Measurements from ENCODE around the gene MAP1S.
"Not testable (repeated sequence)": the region's sequence is repeated elsewhere in the genome, so short reads cannot be mapped to it uniquely, and the experiment has no call there.

The MAP1S gene

DNA sequence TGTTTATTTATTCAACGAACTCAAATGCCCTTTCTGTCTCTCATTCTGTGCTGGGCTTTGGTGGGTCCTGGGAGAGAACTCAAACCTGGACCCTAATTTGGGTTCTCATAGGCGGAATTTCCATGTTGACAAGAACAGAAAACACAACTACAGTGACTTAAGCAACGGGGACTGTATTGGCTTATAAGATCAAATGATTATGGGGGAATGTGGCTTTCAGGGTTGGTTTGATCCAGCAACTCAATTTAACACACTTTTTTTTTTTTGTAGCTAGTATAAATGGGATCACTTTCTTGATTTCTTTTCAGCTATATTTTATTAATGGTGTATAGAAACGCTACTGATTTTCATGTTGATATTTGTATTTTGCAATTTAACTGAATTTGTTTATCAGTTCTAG is 41.9 kb downstream of the MAP1S start:
- no peak for DNase-seq (ENCODE audit: low read depth in 3 of 3, low spot score in 1 of 3)

- no peak for DNase-seq (ENCODE audit: low read depth in 3 of 3, low spot score in 1 of 3)
Observed at GRCh38 chr19:17762505-17763229, 43.4 kb downstream of the MAP1S start.

DNA sequence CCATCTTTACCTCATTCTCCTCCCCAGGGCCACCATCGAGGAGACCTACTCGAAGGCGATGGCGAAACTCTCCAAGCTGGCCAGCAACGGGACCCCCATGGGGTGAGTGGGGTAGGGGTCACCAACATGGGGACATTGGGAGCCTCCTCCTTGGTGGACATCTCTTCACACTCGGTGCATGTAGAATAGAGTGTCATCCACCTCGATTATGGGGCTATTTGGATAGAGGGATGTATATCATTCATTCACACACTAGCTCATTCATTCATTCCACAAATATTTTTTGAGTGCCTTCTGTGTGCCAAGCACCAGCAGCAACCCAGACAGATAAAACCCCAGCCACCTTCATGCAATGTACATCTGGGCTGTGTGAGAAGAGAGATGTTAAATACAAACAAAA is 45.1 kb downstream of the MAP1S start:
- no peak for DNase-seq (ENCODE audit: low read depth in 3 of 3, low spot score in 1 of 3)

- no peak for DNase-seq (ENCODE audit: low read depth in 3 of 3, low spot score in 1 of 3)
Observed at GRCh38 chr19:17765069-17765618, 45.9 kb downstream of the MAP1S start.

DNA sequence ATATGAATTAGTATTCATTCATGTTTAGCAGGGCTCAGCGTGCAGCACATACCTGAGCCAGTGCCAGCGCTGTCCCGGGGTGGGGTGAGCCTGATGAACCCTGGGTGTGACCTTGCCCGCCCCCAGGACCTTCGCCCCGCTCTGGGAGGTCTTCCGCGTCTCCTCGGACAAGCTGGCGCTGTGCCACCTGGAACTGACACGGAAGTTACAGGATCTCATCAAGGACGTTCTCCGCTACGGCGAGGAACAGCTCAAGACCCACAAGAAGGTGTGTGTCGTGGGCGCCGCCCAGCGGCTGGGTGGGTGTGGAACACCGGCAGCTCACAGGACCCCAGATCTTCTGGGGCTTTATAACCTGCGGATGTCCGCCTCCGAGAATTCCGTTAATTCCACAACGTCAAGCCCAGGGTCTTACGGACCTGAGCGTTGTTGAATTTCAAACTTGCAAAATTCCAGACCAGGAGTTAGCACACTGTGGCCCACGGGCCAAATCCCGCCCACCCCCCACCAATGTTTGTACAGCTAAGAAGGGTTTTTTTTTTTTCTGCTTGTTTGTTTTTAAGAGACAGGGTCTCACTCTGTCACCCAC is 47.4 kb downstream of the MAP1S start:
- DNase-seq (ENCODE audit: low read depth in 3 of 3, low spot score in 1 of 3): no peak

DNA sequence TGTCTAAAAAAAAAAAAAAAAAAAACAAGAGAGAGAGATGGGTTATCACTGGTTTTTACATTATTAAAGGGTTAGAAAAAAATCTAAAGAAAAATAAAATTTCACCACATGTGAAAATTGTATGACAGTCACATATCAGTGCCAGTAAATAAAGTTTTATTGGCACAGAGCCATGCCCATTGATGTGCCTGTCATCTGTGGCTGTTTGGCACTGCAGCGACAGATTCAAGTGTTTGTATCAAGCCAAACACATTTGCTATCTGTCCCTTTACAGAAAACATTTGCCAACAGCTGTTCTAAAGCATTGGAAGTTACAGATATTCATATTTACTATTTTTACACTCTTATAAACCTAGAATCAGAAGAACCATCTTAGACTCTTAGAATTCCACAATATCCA is 48.3 kb downstream of the MAP1S start:
- DNase-seq (ENCODE audit: low read depth in 3 of 3, low spot score in 1 of 3): no peak

- no peak for DNase-seq (ENCODE audit: low read depth in 3 of 3, low spot score in 1 of 3)
Observed at GRCh38 chr19:17770613-17771012, 51.3 kb downstream of the MAP1S start.

DNA sequence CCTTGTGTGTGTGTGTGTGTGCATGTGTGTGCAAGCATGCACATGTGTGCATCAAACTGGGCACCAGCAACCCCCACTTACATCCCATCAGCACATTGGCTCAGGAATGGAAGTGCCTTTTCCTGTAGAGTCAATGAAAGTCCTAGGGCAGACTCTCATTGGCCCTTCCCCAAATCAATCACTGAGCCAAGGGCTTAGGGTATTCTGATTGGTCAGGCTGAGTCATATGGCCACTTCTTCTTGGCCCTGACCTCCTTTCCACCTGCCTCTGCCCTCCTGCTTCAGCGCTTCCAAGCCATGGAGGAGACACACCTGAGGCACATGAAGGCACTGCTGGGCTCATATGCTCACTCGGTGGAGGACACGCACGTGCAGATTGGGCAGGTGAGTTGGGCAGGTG is 52.9 kb downstream of the MAP1S start:
- DNase-seq (ENCODE audit: low read depth in 3 of 3, low spot score in 1 of 3): no peak

DNA sequence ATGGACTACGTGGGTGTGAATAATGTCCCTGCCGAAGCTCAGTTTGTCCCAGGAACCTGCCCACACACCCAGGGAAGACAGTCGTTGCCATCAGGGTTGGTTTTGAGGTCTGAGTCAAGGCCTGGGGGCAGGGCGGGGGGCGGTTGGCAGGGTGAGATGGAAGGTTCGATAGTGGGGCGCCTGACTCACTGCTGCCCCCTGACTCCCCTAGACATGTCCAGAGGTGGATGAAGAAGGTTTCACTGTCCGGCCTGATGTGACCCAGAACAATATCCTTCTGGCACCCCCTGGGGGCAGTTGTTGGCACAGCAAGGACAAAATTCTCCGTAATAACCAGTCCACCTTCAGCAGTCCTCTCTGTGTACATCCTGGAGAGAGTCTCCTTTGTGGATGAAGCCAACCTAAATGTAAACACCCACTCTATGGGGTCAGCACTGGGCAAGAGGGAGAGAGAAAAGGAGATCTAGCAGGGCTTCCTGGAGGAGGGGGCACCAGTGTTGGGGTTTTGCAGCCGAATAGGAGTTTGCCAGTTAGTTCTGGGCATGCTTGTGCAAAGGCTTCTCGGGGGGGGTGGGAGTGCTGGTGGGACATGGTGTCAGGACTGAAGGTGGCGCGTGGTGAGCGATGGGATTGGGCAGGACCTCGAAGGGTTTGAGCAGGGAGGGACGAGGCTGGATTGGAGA is 56.1 kb downstream of the MAP1S start:
- peak in 1 of 3 donors; percentile 32 for DNase-seq (ENCODE audit: low read depth in 3 of 3, low spot score in 1 of 3)

DNA sequence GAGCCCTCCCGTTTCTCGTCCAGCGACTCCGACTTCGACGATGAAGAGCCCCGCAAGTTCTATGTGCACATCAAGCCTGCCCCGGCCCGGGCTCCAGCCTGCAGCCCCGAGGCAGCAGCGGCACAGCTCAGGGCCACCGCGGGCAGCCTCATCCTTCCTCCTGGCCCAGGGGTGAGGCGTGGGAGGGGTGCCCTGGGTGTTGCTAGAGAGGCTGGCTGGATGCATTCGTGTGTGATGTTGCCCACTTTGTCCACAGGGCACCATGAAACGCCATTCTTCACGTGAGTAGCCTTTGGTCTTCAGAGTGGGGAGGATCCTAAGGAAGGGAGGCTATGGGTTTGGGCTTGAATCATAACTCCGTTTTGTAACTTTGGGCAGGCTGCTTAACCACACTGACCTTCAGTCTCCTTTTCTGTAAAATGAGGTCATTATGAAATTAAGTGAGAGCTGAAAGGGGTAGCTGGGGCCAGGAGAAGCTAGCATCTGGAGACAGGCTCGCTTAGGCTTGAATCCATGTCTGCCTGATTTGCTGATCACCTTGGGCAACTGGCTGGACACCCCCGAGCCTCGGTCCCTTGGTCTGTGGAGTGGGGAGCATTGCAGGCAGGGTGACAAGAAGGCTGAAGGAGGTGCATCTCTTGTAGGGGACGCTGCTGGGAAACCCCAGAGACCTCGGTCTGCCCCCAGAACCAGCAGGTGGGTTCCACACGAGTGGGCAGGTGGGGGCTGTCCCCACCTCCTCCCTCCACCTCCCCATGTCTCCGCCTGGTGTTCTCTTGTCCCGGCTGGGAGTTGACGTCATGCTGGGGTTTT is 56.9 kb downstream of the MAP1S start:
- DNase-seq (ENCODE audit: low read depth in 3 of 3, low spot score in 1 of 3): no peak

DNA sequence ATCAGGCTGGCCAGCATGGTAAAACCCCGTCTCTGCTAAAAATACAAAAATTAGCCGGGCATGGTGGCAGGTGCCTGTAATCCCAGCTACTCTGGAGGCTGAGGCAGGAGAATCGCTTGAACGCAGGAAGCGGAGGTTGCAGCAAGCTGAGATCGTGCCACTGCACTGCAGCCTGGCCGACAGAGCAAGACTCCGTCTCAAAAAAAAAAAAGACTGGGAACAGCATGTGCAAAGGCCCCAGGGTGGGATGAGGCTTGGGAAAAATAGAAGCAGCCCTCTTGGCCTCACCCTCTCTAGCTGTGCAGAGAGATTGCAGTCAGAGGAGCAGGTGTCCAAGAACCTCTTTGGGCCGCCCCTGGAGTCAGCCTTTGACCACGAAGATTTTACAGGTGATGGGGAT is 58.6 kb downstream of the MAP1S start:
- not testable (repeated sequence) for DNase-seq (ENCODE audit: low read depth in 3 of 3, low spot score in 1 of 3)

GRCh38 chr19:17778251-17778967 is 59.1 kb downstream of the MAP1S start:
- DNase-seq (ENCODE audit: low read depth in 3 of 3, low spot score in 1 of 3): no peak

DNA sequence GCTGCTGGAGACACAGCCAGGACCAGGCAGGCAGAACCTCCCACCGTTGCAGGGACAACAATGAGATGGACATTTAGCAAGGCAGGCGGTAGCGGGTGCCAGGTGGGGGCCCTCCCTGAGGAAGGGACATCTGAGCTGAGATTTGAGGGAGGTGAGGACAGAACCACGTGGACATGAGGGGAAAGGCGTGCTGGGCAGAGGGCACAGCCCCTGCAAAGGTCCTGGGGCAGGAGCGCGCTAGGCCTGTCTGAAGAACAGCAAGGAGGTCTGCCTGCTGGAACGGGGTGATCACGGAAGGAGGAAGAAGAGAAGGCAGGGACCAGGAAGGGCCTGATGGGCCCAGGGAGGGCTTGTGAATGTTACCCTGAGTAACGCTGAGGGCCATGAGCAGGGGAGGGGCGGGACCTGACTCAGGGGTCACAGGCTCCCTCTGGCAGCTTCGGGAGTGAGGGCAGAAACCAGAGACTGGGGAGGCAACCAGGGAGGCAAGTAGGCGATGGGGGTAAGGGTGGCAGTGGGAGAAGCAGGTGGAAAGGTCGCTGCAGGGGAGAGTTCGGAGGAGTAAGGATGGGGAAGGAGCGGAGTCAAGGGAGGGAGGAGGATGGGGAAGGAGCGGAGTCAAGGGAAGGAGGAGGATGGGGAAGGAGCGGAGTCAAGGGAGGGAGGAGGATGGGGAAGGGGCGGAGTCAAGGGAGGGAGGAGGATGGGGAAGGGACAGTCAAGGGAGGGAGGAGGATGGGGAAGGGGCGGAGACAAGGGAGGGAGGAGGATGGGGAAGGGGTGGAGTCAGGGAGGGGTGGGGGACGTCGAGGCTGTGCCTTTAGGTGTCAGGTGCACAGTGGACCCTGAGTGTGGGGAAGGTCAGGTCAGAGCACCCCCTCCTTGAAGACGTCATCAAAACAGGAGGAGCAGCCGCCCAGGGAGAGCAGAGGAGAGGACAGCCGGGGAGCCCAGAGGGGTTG is 60.0 kb downstream of the MAP1S start:
- DNase-seq (ENCODE audit: low read depth in 3 of 3, low spot score in 1 of 3): no peak

DNA sequence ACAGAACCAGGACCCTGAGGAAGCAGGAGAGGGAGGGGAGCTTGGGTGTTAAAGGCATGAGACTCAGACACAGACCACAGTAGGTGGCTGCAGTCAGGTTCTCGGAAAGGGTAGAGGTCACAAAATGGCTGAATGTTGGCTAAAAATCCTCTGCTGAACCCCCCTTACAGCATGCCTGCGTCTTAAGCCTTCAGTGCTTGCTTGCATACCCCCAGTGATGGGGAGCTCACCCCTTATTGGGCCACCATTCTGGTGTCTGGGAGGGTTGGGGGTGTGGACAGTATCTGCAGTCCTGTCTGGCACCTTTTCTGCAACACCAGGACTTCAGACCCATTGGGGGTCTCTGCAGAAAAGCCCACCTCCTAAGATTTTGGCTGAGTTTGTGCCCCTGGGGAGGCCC is 61.5 kb downstream of the MAP1S start:
- DNase-seq (ENCODE audit: low read depth in 3 of 3, low spot score in 1 of 3): no peak

DNA sequence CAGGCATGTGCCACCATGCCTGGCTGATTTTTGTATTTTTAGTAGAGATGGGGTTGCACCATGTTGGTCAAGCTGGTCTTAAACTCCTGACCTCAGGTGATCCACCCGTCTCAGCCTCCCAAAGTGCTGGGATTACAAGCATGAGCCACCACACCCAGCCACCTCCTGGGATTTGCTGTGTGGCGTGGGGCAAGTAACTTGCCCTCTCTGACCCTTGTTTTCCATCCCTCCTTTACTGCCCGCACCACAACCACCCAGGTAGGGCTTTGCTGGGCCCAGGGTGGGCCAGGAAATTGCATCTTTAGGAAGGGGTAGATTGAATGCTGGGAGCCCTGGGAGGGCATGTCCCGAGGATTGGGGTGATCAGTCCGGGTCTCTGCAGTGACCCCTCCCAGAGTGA is 64.4 kb downstream of the MAP1S start:
- DNase-seq (ENCODE audit: low read depth in 3 of 3, low spot score in 1 of 3): not testable (repeated sequence)
